Stimulated activated naive CD4-positive, alpha-beta T cell (primary cell): ENCODE measurements around the gene CLCN4.

Source experiments
- DNase-seq, 6 experiments: peaks; one replicate each; lab custom pipeline; 2025; lab: John Stamatoyannopoulos, UW

Gene CLCN4

DNA sequence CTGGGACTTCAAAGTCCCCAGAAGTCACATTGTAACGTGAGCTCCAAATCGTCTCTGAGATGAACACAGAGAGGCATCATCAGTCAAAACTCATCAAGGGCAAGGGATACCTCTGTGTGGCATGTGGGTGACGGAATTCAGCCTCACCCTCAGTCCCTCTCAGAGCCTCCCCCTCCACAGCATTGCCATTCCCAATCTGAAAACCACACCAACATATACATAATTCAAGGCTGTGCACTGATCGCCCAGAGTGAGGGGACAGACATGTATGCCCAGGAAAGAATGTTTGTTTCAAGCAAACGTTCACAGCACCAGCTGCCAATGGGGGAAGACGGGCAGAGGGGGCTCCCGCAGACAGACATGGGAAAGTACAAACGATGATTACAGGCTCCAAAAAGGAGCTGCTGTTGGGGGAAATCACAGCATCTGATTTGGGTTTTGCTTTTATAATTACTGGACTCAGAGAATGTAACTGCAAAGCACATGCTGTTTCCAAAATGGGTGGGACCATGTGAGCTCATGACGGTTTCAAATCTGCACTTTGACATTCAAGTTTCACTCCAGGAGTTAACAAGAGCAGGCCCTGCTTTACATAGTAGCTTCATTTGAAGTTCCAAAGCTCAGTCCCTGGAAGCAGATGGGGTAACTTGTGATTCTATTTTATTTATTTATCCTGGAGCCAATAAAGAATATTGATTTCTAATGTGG, 88.3 kb downstream of the CLCN4 start:
- DNase-seq, result no peak

GRCh38 chrX:10245886-10246285, 89.1 kb downstream of the CLCN4 start:
- DNase-seq, result no peak

GRCh38 chrX:10246297-10246696, 89.5 kb downstream of the CLCN4 start:
- DNase-seq, result no peak

GRCh38 chrX:10246846-10247245, 90.1 kb downstream of the CLCN4 start:
- DNase-seq, result no peak

DNA sequence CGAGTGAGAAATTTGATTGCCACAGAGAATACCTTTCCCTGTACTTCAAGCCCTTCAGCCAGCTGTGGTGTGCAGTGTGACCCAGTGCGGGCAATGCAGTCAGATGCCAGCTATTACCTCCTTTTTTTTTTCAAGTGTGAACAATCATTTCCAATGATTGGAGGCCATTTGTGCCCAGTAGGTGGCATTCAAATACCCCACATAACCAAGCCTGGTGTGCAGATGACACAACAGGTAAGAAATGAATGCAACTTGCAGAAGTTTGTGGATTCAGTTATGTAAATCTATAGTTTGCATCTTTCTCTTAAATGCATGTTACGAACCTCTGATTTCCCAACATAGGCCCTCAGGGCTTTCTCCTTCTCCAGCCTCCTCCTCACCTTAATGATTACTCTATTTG, 98.0 kb downstream of the CLCN4 start:
- DNase-seq, result no peak

GRCh38 chrX:10259716-10260115, 102.9 kb downstream of the CLCN4 start:
- no peak for DNase-seq

- DNase-seq, result no peak
These were observed 109.0 kb downstream of the CLCN4 start for GRCh38 chrX:10265775-10266174.

DNA sequence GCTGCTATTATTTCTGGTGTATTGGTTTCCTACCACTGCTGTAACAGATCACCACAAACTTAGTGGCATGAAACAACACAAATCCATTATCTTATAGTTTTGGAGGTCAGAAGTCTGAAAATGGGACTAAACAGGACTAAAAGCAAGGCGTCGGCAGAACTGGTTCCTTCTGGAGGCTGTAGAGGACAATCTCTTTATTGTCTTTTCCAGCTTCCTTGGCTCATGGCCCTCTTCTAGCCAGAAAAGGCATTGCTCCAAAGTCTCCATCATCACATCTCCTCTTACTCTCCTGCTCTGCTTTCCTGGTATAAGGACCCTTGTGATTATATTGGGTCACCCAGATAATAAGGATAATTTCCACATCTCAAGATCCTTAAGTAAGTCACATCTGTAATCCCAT, 121.9 kb downstream of the CLCN4 start:
- DNase-seq, result no peak

- DNase-seq, result no peak
These were observed 123.3 kb downstream of the CLCN4 start for GRCh38 chrX:10280071-10280470.

- DNase-seq, result no peak
These were observed 125.7 kb downstream of the CLCN4 start for GRCh38 chrX:10282490-10282889.

GRCh38 chrX:10286195-10286594, 129.4 kb downstream of the CLCN4 start:
- DNase-seq, result no peak
